ENCODE results near the gene ENPP3.

Gene ENPP3

DNA sequence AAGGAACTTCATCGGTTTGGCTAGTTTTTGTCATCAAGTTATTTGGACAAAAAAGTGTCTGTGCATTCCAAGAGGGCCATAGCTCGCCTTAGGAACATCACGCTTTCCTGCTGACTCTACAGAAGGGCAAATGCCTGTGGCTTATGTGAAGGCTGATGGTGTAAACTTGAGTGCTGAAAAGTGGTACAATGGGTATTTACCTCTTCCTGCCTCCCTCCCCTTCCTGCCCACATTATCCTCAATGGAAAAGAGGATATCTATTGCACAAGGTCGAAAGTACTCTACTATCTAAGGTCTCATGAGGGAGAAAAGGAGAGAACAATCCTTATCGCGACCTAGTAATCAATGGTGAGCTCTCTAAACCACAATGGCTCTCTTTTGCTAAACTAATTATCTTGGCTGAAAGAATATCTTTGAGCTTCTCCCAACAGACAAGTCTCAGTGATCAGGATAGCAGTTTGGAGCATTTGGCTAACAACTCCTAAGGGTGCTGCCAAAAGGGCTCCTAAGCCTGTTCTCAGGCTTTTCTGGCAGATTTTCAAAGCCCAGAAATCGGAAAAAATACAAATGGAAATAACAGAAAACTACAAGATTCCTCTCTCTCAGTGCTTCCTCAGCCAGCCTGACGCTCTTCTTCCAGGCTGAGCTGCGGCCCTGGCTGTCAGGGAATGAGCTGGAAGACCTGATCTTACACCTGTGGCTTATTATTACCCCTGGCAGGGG, 128.1 kb downstream of the ENPP3 start:
- no peak for DNase-seq (ENCODE audit: low spot score)

DNA sequence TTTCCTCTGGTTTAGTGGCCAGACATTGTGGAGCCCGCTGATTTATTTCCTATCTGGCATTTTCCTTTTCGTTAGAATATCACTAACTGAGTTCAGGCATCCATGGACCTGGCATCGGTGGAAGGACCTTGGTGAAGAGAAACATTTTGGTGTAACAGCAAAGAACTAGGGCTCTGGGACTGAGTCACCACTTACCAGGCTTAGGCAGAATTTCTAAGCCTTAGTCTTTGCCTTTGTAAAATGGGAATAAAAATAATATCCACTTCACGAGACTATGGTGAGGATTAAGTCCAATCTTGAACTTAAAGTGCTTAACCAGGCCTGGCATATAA, 128.7 kb downstream of the ENPP3 start:
- no peak for DNase-seq (ENCODE audit: low spot score)

DNA sequence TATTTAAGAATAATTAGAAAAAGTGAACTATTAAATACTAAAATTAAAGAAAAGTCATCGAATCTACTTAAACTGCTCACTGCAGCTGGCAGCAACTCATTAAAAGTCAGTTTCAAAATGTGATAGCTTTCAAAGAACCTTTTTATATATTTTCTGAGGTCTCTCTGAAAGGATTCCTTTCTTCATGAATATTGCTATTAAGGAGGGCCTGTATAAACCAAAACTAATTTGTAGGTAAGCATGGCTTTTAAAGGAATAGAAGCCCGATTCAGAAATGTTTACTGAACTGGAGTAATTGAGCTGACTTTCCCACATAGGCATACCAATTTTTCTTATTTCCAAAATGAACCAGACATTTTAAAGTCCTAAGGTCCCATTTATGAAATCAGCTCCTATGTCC, 129.5 kb downstream of the ENPP3 start:
- no peak for DNase-seq (ENCODE audit: low spot score)

DNA sequence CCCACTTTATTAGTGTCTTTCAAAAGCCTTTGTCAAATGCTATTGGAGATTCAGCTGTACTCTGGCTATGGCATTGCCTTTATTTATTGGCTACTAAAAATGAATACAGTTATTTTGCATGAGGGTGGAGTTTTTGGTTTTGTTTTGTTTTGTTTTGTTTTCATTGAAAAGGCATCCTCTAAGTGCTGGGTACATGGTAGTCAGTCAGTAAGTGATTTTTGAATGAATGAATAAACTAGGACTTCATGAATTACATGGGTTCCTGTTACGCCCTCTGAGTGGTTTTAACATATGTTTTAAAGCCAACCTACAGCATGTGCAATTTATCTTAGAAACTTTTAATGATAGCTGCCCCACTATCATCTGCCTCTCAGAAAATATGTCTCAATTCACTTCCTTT, 131.9 kb downstream of the ENPP3 start:
- DNase-seq (ENCODE audit: low spot score): no peak

DNA sequence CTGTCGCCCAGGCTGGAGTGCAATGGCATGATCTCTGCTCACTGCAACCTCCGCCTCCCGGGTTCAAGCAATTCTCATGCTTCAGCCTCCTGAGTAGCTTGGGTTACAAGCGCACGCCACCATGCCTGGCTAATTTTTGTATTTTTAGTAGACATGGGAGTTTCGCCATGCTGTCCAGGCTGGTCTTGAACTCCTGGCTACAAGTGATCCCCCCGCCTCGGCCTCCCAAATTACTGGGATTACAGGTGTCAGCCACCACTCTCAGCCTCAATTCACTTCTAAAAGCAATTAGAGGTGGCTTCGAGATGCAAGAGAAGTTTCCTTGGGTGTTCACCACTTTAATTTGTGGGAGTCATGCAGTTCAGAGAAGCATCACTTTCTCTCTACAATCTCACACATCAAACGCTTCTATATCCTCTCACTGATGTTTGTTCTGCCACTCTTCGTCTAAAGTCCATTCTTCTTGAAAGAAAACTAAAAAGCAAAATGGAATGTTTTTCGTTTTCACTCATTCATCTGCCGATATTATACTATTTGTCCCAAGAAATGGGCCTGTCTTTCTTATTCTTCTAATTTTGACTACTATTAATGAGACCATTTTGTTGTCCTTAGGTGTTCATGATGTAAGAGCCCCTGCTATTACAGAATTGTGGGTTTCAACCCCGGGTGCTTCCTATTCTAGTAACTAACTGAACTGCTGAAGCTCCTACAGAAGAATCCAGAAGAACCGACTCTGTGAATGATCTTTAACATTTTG, 132.5 kb downstream of the ENPP3 start:
- DNase-seq (ENCODE audit: low spot score): no peak

DNA sequence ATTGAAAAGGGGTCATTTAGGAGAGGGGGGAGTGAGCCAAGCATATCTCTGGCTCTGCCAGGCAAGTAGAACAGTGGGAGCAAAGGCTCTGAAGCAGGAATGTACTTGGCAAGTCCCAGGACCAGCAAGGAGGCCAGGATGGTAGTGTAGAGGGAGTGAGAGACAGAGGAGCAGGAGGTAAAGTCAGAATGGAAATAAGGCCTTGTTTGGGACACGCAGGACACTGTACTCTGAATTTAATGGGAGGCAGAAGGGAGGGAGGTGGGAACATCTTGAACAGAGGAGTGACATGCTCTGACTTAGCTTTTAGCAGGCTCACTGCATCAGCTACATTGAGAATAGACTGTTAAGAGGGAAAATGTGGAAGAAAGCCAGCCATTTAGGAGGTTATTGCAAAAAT, 133.7 kb downstream of the ENPP3 start:
- no peak for DNase-seq (ENCODE audit: low spot score)

DNA sequence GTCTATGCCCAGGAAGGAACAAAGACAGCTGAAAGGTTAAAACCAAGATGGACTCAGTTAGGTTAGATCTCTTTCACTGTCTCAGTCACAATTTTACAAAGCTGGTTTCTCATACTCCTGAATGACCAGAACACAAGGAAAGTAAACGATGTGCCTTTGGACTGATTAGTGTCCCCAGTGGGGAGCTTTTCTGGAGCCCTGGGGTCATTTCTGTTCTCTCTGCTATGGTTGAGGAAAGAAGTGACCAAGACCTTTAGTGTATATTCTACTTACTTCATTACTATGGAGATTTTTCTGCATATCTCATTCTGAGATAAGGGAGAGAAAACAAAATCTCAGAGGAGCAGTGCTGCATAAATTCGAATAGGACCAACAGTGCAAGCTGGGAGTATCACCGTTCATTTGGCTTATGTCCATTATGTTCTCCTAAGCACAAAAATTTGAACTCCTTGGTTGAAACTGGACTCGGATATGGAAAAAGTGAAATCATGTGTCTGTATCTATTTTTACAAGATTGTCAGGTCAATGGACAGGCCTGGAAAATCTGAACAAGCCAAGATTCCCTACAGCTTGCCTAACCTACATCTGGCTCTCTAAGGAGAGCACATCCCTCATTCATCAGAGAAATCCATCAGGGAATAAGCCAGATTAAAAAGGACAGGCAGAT, 136.3 kb downstream of the ENPP3 start:
- DNase-seq (ENCODE audit: low spot score): no peak

DNA sequence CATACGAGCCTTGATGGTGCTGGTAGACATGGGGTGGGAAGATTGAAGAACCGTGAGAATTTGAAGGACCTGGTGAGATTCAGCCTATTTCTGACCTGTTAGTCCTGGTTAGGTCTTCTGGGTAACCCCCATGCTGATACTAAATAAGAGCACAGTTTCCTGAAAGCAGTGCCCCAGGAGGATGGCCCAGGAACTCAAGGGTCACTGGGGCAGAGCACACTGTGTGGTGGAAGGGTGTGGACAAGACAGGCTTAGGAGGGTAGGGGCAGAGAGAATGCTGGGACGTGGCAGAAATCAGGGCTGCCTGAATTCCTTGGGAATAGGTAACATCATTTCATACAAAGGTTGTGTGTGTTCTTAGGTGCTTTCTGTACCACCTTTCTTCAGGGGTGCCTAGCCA, 138.8 kb downstream of the ENPP3 start:
- DNase-seq (ENCODE audit: low spot score): no peak

DNA sequence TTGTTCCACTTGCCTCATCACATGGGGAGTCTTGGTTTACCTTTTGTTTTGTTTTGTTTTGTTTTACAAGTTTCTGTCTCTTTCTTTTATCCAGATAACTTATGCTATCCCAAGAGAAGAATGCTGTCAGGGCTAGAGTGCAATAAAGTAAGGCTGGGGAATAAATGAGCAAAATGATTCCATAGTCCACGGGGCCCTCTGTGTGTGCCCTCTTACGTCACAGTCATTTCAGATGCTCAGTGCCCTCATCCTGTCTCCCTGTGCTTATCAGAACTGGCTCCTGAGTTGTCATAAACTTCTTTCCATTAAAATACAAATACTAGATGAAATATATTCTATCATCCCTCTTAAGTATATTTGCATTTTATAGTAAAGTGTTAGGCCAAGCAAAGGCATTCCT, 139.9 kb downstream of the ENPP3 start:
- no peak for DNase-seq (ENCODE audit: low spot score)

DNA sequence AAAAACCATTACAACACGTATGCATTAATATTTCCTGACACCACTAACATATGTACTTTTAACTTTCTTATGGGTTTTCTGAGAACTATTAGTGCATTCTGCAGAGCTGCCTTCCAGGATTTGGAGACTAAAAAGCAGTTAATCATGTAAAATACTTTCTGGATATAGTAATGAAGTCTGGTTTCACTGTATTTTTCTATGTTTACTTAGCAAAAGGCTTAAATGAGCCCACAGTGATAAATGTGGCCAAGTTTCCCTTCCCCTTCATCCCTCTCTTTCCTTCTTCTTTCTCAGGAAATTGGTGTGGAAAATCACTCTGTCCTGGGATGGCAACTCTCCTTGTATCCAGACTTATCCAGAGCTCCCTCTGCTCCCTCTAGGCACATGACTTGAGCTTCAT, 141.1 kb downstream of the ENPP3 start:
- no peak for DNase-seq (ENCODE audit: low spot score)

DNA sequence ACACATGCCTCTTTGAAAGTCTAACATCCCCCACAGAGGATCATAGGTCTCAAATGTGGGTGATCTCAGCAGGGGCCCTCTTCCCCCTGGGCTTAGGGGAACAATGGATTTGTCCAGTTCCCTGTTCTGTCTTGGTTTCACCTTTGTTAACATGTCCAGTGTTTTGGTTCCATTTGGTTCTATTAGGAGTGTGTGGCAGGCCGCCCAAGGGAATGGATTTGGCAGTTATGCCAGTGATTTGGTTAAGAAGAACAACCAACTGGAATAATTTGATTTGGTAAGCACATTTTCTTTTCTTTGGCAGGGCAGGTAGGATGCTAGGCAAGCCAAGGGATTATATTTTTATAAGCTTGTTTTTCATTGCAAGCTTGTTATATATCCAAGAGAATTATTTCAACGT, 142.2 kb downstream of the ENPP3 start:
- no peak for DNase-seq (ENCODE audit: low spot score)

DNA sequence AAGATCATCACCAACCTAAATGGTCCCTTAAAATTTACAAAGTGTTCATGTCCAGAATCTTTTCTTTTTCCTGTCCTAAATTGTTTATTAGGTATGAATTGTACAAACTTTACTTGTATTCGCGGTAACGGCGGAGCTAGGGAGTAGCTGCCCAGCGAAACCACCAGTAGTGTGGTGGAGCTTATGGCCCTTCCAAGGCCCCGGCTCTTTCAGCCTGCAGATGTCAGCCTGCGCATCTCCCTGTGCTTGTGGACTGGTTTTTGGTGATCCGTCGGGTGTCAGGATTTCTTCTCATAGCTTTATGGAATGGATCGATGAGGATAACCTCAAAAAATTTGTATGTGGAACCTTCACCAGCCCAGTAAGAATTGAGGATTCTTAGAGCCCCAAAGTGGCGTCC, 143.5 kb downstream of the ENPP3 start:
- no peak for DNase-seq (ENCODE audit: low spot score)

DNA sequence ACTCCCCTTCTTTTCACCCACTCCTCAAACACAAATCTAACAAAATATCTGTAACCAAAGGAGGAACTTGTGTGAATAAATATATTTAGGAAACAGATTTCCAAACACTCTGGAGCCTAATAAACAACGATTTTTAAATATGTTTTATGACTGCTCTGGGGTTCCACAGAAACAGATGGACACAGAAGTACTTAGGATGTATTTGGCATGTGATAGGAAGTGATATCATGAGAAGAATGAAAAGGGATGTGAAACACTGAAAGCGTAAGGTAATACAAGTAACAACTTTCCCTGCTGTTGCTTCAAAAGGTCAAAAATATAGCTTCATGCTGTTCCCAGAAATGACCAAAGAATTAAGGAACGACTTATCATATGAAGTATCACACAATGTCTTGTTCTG, 144.6 kb downstream of the ENPP3 start:
- no peak for DNase-seq (ENCODE audit: low spot score)

DNA sequence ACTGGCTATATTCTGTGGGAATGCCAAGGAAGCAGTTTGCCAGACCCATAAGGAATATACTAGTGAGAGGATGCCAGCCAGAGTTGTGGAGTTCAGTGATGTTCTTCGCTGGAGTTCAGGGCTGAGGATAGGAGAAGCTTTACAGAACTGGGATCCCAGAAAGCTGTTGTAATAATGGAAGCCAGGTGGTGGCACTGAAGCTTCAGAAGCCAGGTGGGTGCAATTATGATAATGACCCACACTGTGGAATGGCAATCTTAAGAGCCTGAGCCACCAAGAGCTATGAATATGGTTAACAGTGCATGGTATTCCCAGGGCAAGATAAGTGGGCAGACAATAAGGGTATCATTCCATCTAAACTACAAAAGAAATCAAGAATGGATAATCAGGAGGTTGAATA, 145.7 kb downstream of the ENPP3 start:
- no peak for DNase-seq (ENCODE audit: low spot score)

DNA sequence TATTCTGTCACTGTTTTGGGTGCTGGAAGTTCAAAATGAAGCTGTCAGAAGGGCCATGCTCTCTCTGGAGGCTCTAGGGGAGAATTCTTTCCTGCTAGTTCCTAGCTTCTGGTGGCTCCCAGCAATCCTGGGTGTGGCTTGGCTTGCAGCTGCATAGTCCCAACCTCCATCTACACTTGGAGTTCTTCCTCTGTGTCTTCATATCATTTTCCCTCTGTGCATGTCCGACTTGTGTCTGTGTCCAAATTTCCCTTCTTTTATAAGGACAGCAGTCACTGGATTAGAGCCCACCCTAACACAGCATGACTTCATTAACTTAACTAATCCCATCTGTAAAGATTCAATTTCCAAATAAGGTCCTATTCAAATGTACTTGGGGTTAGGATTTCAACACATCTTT, 147.5 kb downstream of the ENPP3 start:
- no peak for DNase-seq (ENCODE audit: low spot score)

DNA sequence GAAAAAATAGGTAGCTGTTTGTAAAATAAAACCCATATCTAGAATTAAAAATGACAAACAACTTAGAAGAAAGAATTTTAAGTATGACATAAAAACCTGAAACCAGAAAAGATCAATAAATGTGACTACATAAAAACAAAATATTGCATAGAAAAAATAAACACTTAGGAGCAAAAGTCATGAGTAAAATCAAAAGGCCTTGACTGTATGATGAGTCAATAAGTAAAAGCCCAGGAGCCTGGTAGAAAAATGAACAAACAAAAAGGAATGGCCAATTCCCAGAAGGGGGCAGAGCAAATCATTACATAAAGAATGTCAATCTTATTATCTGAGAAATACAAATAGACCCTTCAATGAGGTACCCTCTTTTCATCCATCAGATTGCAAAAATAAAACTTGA, 150.0 kb downstream of the ENPP3 start:
- no peak for DNase-seq (ENCODE audit: low spot score)

DNA sequence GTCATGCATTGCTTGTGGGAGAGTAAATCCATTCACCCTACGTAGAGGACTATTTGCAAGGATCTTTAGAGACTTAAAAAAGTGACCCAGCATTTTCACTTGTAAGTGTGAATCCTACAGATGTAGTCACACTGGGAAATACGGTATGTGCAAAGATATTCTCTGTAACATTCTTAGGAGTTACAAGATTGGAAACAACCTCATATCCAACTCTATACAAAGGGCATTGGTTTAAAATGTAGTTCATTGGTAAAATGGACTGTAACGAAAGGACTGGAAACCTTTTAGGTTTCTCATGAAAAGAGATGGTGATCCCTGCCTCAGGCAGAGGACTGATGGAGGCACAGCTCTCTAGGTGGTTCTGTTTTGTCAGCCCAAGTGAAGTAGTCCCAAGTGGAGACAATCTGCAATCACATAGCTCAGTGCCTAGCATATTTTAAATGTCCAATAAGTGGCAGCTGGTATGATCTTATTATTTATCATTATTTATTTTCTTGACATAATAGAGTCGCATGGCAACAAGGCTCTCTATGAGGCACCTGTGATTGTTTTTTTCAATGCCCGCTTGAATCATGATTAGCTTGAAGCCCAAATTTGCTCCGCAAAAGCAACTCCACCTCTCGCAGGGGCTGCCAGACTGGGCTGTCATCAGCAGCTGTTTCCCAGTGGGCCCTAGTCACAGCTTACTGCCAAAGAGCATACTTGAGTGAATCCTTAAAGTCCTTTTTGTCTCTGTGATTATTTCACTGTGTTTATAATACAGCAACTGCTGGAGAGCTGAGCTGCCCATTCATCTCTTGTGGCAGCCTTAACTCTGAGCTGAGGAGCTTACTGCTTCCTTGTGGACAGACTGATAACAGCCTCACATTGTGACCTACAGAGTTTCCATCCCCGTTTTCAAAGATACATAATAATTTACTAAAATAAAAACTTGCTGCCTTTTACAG, 150.9 kb downstream of the ENPP3 start:
- no peak for DNase-seq (ENCODE audit: low spot score)

DNA sequence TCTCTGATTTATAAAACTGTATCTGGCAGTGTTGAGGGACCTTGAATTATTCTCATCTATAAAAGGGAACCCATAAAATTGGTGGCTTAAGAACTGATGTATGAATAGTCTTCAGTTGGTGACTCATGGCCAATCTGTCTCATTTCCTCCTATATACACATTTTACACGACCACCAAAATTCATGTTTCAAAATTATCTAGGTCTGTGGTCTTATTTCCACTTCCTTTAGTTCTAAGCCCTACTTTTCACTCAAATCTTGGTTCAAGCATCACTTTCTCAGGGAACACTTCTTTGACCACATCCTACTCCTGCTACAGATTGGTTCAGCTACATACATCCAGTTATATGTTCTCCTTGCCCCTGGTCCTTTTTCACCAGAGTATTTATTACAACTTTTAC, 152.1 kb downstream of the ENPP3 start:
- DNase-seq (ENCODE audit: low spot score): no peak

DNA sequence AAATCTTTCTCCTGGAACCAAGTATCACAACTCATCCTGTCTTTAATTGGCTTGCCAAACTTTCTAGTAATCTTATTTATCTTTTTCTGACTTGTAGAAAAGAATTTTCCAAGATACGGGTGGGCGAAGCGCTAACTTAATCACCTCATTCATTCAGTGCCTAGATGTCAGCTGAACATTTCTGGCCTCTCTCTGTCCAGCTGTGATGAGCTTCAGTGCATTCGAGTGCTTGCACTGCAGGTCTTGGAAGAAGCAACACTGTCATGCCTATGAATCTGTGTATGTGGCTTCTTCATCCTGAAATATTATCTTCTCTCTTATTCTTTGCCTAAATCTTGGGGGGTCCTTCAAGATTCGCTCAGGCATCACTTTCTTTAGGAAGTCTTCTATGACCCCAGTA, 154.4 kb downstream of the ENPP3 start:
- no peak for DNase-seq (ENCODE audit: low spot score)

DNA sequence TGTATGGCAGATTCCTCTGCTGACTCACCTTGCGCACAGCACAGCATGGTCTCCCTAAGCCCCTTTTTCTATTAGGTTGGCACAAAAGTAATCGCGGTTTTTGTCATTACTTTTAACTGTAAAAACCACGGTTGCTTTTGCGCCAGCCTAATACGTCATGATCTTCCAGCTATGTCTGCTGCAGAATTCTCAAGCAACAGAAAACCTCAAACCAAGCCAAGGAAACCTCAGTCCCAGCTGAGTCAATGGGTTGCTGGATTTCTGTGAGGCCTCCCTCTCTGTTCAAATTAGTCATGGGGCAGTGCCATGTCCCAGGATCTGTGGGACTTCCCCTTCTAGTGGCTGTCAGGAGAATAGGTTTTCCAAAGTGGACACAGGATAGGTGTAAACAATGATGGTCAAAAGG, 155.0 kb downstream of the ENPP3 start:
- DNase-seq (ENCODE audit: low spot score): no peak

DNA sequence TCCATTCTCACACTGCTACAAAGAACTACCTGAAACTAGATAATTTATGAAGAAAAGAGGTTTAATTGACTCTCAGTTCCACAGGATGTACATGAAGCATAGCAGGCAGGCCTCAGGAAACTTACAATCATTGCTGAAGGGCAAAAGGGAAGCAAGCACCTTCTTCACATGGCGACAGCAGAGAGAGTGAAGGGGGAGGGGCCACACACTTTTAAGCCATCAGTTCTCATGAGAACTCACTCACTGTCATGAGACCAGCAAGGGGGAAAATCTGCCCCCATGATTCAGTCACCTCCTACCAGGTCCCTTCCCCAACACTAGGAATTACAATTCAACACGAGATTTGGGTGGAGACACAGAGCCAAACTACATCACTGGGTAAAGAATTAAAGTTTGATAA, 158.3 kb downstream of the ENPP3 start:
- DNase-seq (ENCODE audit: low spot score): no peak
